ENCODE measurements around the gene SRRD. TPM values are rescaled to one million over a fixed set of nuclear protein-coding genes. Genes with fewer than 3 reads are reported as not detected.

Gene SRRD
- total RNA-seq, 2 experiments from 2014 or later = 23.1 to 33.0 TPM

DNA sequence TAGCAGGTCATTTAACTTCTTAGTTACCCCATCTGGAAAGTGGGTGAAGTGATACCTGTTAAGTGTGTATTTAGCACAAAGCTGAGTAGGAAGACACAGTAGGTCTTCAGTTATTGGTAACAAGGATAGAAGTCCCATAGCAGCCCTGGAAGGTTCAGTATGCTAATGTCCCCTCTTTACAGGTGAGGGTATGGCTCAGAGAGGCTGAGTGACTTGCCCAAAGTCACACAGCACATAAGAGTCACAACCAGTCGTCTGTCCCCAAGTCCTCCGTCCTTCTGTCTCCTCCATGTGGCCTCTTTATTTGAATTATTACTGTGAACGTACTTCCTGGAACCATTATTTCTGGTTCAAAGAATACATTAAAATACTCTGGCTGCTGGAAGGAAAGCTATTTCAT is 44.1 kb upstream of the SRRD start:
- DNase-seq (ENCODE audit: low spot score) = no peak
- Histone ChIP-seq H3K36me3 (ENCODE audit: insufficient read depth, low read length) (no peaks in the 10 kb centered on the region), H3K4me2 (ENCODE audit: low read length) (no peak overlapping the region), H3K4me1 (ENCODE audit: insufficient read depth, low read length, poor library complexity, severe bottlenecking) (no peaks in the 10 kb centered on the region), H3K9me2 (ENCODE audit: insufficient read depth, low read length) (no peaks in the 10 kb centered on the region), H2AFZ (ENCODE audit: low read length) (no peak overlapping the region), H3K79me2 (ENCODE audit: insufficient read depth, low read depth, low read length) (no peaks in the 10 kb centered on the region), H3K27ac (ENCODE audit: low read depth, low read length, poor library complexity, severe bottlenecking) (no peak overlapping the region), H3K9me3 (ENCODE audit: low read length) (no peaks in the 10 kb centered on the region), H3K4me3 (ENCODE audit: low read depth, low read length, poor library complexity, severe bottlenecking) (no peak overlapping the region), H4K20me1 (ENCODE audit: insufficient read depth, low read length) (no peaks in the 10 kb centered on the region)
- ChIA-PET POLR2A (no interaction called here), CTCF (ENCODE audit: unreplicated experiment) (no interaction called here)
- intact Hi-C loops (cut with micrococcal nuclease; ENCODE audit: unreplicated experiment) = no loop called here
- TF ChIP-seq CTCF (conservative IDR thresholded peaks at IDR 0.05; ENCODE audit: low read length) = no peak
- no peak for TF ChIP-seq EZH2phosphoT487 (IDR thresholded peaks at IDR 0.05; ENCODE audit: borderline replicate concordance, low read depth, low read length)
- no TSS peak for BruUV-seq (replicated peaks)

DNA sequence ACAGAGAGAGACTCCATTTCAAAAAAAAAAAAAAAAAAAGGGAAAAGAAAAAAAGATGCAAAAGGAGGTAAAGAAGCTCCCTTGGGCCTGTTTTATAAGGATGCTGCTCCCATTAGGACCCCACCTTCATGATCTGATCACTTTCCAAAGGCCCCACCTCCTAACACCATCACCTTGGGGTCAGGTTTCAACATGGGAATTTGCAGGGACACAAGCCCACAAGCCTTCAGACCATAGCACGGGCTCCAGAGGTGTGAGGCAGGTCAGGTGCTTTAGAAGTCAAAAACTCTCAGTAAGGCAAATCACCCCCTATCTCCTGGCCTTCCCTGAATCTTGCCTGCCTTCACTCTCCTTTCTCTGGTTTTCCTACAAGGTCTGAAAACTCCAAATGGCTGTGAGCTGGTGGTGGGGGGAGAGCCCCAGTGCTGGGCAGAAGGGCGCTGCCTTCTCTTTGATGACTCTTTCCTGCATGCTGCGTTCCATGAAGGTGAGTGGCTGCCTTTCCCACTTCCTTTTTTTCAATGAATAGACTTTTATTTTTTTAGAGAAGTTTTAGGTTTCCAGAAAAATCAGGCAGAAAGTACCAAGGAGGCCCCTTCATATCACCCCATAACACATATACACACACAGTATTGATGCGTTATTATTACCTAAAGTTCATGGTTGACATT is 41.5 kb upstream of the SRRD start:
- Histone ChIP-seq H4K20me1 (ENCODE audit: insufficient read depth, low read length) (no peaks in the 10 kb centered on the region), H3K79me2 (ENCODE audit: insufficient read depth, low read depth, low read length) (no peaks in the 10 kb centered on the region), H3K36me3 (ENCODE audit: insufficient read depth, low read length) (no peaks in the 10 kb centered on the region), H3K9me2 (ENCODE audit: insufficient read depth, low read length) (no peaks in the 10 kb centered on the region), H3K4me3 (ENCODE audit: low read depth, low read length, poor library complexity, severe bottlenecking) (no peak overlapping the region), H2AFZ (ENCODE audit: low read length) (no peak overlapping the region), H3K9me3 (ENCODE audit: low read length) (no peaks in the 10 kb centered on the region), H3K4me2 (ENCODE audit: low read length) (no peak overlapping the region), H3K4me1 (ENCODE audit: insufficient read depth, low read length, poor library complexity, severe bottlenecking) (no peaks in the 10 kb centered on the region), H3K27ac (ENCODE audit: low read depth, low read length, poor library complexity, severe bottlenecking) (no peak overlapping the region)
- no peak for DNase-seq (ENCODE audit: low spot score)
- intact Hi-C loops (cut with micrococcal nuclease; ENCODE audit: unreplicated experiment) = no loop called here
- BruUV-seq (replicated peaks) = no TSS peak
- TF ChIP-seq CTCF (conservative IDR thresholded peaks at IDR 0.05; ENCODE audit: low read length) (no peak), EZH2phosphoT487 (IDR thresholded peaks at IDR 0.05; ENCODE audit: borderline replicate concordance, low read depth, low read length) (no peak)
- POLR2A ChIA-PET = interaction anchor here (0.7 kb wide), 1 partner anchor 750 kb away, joined by 3 read pairs; no protein-coding TSS in a partner anchor
- CTCF ChIA-PET (ENCODE audit: unreplicated experiment) = no interaction called here

- ChIA-PET POLR2A (no interaction called here), CTCF (ENCODE audit: unreplicated experiment) (interaction anchor here (0.6 kb wide), 1 partner anchor 536 kb away, joined by 3 read pairs; no protein-coding TSS in a partner anchor)
- BruUV-seq (replicated peaks) = no TSS peak
Measured at GRCh38 chr22:26443901-26444690, 39.6 kb upstream of the SRRD start.

More at GRCh38 chr22:26443901-26444690, 39.6 kb upstream of the SRRD start:
- Histone ChIP-seq H3K9me2 (ENCODE audit: insufficient read depth, low read length) (no peaks in the 10 kb centered on the region), H4K20me1 (ENCODE audit: insufficient read depth, low read length) (no peaks in the 10 kb centered on the region), H3K9me3 (ENCODE audit: low read length) (no peaks in the 10 kb centered on the region), H2AFZ (ENCODE audit: low read length) (no peak overlapping the region), H3K4me2 (ENCODE audit: low read length) (no peak overlapping the region), H3K4me1 (ENCODE audit: insufficient read depth, low read length, poor library complexity, severe bottlenecking) (no peaks in the 10 kb centered on the region), H3K79me2 (ENCODE audit: insufficient read depth, low read depth, low read length) (no peaks in the 10 kb centered on the region), H3K36me3 (ENCODE audit: insufficient read depth, low read length) (no peaks in the 10 kb centered on the region), H3K27ac (ENCODE audit: low read depth, low read length, poor library complexity, severe bottlenecking) (no peak overlapping the region), H3K4me3 (ENCODE audit: low read depth, low read length, poor library complexity, severe bottlenecking) (no peak overlapping the region)
- DNase-seq (ENCODE audit: low spot score) = no peak
- intact Hi-C loops (cut with micrococcal nuclease; ENCODE audit: unreplicated experiment) = no loop called here
- TF ChIP-seq EZH2phosphoT487 (IDR thresholded peaks at IDR 0.05; ENCODE audit: borderline replicate concordance, low read depth, low read length) (no peak), CTCF (conservative IDR thresholded peaks at IDR 0.05; ENCODE audit: low read length) (no peak)

Data from OCI-LY7 (cell line).